GM11168 (cell line): ENCODE measurements around the gene SLCO2A1.

Experiments
- in situ Hi-C: fragments of 300-500 bp; cut with MboI; formaldehyde crosslinking; loops from one replicate; pipeline ENCODE4 v1.12.0; 2022; ENCODE audit warnings: low sequenced_read_pairs; ENCODE audit not compliant: unreplicated experiment

The SLCO2A1 gene

GRCh38 chr3:134036291-134036690 is 6.6 kb upstream of the SLCO2A1 start:
- in situ Hi-C loops, result no loop called here

GRCh38 chr3:134035836-134036235 is 6.1 kb upstream of the SLCO2A1 start:
- in situ Hi-C loops, result no loop called here

- in situ Hi-C loops, result no loop called here
Measured at GRCh38 chr3:134034005-134034785, 4.5 kb upstream of the SLCO2A1 start.

- in situ Hi-C loops, result no loop called here
Measured at GRCh38 chr3:134033315-134033996, 3.7 kb upstream of the SLCO2A1 start.

- in situ Hi-C loops, result no loop called here
Measured at GRCh38 chr3:134031348-134031915, 1.7 kb upstream of the SLCO2A1 start.

GRCh38 chr3:134030379-134031347 is 938 bp upstream of the SLCO2A1 start:
- in situ Hi-C loops, result no loop called here

GRCh38 chr3:134029256-134029733 is 430 bp downstream of the SLCO2A1 start:
- in situ Hi-C loops, result no loop called here

GRCh38 chr3:134028486-134029255 is 1.1 kb downstream of the SLCO2A1 start:
- in situ Hi-C loops, result no loop called here

- in situ Hi-C loops, result no loop called here
Measured at GRCh38 chr3:134027631-134028030, 2.1 kb downstream of the SLCO2A1 start.

- in situ Hi-C loops, result no loop called here
Measured at GRCh38 chr3:134020135-134020680, 9.5 kb downstream of the SLCO2A1 start.

GRCh38 chr3:134018850-134019249 is 10.9 kb downstream of the SLCO2A1 start:
- in situ Hi-C loops, result no loop called here

- in situ Hi-C loops, result no loop called here
Measured at GRCh38 chr3:134018406-134018805, 11.3 kb downstream of the SLCO2A1 start.

GRCh38 chr3:134017490-134017889 is 12.2 kb downstream of the SLCO2A1 start:
- in situ Hi-C loops, result no loop called here

GRCh38 chr3:134014270-134014669 is 15.5 kb downstream of the SLCO2A1 start:
- in situ Hi-C loops, result no loop called here

GRCh38 chr3:134013280-134013679 is 16.4 kb downstream of the SLCO2A1 start:
- in situ Hi-C loops, result no loop called here

- in situ Hi-C loops, result no loop called here
Measured at GRCh38 chr3:134009345-134010000, 20.3 kb downstream of the SLCO2A1 start.

- in situ Hi-C loops, result no loop called here
Measured at GRCh38 chr3:134008630-134009156, 21.0 kb downstream of the SLCO2A1 start.

- in situ Hi-C loops, result no loop called here
Measured at GRCh38 chr3:134007819-134008218, 21.9 kb downstream of the SLCO2A1 start.
